ENCODE results near the gene HTT.

Gene HTT

DNA sequence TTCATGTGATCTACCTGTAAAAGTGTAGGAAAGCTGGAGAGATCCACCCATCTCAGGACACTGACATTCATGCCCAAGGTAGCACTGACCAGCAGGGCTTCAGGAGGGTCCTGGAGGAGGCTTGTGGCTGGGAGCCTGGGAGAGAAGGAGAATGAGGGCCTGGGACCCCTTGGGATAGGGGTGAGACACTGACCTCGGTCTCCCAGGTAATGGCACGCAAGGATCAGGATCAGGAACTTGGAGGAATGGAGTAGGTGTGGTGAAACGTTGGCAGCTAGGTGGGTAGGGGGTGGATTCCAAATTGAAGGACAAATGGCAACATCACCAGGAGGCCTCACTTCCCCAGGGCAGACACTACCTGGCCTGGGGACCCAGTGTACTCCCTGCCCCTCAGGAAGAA is 206.0 kb downstream of the HTT start:
- no peak for DNase-seq

DNA sequence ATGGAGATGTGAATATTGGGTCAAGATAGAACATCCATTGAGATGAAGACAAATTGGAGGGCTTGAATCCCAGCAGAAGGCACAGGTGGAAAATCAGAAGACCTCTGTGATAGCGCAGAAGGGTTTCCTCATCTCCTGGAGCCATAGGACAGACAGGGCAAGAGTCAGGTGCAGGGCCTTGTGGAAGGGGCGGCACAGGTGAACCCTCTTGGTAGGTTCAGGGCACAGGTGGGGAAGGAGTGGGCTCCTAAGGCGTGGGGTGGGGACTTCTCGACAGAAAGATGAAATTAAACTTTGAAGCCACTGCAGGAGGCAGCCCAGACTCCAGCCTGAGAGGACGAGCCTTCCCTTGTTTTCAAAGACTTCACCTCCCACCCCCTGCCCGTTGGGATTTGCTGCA is 209.0 kb downstream of the HTT start:
- DNase-seq: no peak

DNA sequence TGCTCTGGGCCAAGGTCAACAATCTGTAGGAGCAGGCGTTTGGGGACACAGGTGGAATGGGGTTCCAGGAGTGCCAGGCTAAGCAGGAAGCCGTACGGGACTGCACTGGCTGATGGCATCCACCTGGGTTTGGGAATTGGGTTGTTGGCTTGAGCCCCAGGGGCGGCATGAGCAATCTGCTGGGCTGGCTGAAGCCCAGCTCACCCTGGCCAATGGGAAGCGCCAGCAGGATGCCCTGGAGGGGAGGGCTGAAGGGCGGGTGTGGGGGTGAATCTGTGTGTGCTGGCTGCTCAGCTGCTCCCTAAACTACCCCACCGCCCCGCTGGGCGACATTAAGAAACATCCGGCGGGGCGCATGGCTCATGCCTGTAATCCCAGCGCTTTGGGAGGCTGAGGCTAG is 209.4 kb downstream of the HTT start:
- no peak for DNase-seq

DNA sequence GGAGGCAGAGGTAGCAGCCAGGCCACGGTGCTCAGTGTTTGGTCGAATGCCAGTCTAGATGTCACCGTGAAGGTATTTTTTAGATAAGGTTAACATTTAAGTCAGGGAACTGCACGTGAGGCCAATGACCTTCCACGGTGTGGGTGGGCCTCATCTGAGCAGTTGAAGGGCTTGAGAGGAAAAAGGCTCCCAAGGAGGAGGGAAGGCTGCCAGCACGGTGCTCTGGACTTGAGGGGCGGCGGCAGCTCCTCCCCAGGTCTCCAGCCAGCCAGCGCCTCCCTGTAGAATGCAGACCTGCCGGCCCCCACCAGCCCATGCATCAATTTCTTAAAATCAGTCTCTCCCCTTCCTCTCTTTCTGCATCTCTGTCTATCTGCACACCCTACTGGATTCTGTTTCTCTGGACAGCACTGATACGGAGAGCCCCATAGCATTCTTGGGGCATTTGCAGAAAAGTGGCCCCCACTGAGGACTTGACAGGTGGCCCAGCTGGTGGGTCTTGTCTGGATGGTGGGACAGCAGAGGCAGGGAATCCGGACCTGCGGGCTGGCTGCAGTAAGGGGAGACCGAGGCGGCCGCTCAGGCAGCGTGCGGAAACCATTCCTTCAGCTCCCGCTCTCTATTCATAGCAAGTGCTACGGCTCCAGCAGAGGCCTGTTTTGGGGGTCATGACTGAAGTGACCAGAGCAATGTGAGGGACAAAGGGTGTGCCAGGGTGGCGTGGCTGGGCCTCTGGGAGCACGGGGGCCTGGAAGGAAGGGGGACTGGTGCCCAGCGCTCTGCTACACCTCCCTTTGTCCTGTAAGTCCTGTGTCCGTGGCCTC is 210.5 kb downstream of the HTT start:
- DNase-seq: no peak

DNA sequence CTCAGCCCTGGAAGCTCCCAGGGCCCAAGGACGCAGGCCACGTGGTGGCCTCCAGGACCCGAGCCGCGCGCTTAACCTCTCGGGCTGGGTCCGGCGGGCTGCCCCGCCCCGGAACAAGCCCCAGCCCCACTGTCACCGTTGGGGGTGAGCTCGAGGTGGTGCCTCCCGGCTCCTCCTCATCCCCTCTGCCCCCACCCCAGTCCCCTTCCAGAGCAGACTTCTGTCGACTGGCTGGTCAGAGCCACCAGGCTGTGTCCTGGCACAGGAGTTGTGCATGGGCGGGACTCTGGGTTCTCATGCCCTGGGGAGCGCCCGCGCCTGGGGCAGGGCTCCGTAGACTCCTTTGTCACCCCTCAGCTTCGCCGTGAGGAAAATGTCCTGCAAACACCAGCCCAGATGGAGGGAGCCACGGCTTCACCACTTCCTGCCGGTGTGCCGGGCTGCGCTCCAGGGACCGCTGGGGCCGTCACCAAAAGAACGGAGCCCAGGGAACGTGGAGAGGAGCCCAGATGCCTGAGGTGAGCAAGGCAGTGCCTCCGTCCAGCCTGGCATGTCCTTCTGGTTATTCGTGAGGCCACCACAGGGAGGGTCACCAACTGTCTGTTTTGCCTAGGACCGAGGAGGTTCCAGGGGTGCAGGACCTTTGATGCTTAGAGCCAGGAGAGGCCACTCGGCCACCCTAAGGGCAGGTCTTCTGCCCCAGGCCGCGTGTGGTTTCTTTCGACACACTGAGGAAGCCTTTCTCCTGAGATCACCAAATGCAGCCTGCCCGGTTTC is 211.3 kb downstream of the HTT start:
- DNase-seq: no peak

DNA sequence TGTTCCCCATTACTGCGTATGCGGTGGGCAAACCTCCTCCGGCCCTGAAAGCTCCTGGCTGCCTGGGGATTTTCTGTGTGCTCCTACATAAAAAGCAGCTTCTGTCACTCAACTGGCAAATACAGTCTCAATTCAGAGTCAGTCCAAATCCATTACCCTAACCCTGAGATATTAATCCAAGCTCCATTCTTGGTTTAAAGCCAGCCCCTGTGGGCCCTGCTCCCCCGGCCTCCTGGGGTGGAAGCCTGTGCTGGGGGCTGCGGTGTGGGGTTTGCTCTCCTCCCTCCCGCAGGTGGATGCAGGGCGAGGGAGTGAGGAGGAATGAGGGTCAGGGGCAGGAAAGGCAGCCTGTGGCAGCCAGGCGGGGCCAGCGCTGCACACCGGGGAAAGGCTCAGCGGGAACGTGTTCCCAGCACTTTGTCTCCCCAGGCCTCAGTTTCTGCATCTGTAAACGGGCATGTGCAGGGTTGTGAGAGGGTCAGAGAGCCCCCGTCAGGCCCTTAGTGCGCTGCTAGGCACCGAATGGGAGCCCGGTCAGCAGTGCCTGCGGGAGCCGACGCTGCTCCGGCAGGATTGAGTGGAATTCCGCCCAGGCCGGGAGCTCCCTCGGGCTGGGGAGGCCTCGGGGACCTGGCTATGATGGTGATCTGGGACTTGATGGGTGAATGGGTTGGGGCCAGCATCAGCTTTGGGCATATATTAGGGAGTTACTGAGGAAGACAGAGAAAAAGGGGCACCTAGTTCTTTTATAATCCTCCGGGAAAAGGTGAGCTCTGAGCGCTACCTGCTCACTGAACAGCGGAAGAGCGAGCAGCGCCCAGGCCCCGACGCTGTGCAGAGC is 212.1 kb downstream of the HTT start:
- DNase-seq: no peak

DNA sequence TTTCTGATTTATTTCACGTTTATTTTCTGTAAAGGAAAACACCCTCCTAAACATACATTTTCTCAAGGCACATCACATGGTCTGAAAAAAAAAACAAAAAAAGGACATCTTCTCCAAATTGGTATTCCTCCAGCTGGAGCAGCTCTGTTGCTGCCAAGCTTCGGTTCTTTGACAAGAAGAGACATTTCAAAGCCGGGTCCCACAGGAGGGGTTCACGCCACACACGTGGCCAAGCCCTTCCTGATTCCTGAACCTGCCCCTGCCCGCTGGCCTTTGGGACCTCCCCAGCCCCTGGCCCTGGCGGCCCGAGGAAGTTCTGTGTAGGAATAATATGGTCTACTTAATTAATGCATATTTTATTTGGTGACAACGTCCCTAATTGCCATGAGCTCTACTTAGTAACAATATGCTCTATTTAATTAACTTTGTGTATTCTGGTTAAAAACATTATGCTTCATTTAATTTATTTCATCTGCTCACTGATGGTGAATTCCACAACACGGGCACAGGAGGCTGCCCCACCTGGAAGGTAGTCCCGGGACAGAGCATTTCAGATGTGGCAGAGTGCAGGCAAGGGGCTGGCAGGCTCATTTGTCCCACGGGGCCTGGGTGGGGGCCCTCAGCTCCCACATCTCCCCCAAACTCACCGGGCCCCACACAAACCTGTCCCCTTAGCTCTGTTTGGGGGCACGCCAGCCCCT is 212.9 kb downstream of the HTT start:
- no peak for DNase-seq

DNA sequence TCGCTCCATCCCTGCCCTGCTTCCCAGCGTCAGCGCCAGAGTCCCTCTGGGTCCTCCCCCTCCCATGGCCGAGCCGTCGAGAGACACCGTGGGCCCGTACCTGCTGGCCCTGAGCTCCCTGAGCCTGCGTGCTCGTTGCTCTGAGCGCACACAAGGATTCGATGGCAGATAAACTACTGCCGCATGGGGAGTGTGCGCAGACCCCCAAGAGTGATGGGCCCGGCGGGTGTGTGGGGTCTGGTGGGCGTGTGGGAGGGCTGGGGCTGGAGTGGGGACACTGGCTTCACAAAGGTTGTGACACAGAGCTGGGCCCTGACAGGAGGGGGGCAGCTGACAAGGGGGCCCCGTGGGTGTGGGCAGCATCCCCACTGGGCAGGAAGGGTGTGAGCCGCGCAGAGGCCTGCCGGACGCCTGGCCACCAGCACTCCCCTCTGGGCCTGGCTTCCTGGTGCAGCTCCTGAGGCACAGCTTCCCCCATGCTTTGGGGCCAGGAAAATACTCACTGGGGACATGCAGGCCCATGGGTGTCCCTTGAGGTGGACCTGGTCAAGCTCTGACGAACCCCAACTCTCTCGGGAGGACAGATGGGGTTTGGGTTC is 213.6 kb downstream of the HTT start:
- no peak for DNase-seq

DNA sequence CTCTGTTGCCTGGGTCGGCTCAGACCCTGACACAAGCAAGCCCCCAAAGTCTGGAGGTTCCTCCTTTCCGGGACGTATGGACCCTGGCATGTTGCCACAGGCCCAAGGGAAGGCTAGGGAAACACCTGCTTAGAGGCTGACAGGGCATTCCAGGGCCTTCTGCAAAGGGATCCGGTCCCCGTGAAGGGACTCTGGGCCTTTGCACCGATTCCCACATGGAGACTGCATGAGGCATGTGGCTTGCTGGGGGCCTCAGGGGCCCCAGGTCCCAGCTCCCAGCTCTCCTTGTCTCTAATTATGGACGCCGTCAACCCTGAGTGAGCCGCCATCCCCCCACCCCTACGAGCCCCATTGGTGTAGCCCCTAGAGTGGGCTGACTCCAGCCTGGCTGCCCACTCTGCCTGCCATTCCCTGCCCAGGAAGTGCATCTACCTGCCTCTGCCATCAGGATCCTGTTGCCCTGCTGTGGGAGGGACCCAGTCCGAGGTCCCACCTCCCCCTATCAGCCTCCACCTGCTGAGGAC is 214.2 kb downstream of the HTT start:
- no peak for DNase-seq

DNA sequence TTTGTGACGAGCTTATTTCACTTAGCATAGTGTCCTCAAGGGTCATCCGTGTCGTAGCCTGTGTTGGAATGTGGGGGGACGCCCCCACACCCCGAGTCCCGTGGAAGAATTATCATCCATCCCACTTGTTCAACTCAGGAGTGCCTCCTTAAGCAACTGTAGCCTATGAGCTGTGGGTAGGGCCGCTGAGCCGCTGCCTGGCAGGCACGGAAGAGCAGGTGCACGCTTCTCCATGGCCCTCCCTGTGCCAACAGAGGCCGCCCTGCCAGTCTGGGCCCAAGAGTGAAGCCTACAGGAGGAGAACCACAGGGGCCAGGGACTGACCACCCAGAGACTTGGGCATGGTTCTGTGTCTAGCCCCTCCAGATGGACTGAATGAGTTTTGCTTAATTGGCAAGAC is 216.0 kb downstream of the HTT start:
- no peak for DNase-seq

DNA sequence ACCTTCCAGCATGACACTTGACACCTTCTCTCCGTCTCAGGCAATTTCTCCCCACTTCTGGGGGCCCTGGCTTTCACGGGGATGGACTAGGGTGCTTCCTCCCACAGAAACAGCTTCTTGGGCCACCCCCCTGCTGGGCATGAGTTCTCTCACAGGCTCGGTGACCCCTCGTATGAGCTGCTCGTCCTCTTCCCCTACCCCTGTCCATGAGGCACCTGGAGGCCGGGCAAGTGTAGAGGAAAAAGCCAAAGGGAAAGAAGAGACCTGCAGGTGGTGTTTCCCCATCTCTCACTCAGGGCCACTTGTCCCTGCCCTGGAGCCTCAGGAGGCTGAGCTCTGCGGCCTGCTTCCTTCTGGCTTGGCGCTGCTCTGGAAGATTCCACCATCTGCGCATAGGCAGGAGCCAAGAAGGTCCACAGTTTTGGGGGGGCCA is 216.4 kb downstream of the HTT start:
- no peak for DNase-seq

DNA sequence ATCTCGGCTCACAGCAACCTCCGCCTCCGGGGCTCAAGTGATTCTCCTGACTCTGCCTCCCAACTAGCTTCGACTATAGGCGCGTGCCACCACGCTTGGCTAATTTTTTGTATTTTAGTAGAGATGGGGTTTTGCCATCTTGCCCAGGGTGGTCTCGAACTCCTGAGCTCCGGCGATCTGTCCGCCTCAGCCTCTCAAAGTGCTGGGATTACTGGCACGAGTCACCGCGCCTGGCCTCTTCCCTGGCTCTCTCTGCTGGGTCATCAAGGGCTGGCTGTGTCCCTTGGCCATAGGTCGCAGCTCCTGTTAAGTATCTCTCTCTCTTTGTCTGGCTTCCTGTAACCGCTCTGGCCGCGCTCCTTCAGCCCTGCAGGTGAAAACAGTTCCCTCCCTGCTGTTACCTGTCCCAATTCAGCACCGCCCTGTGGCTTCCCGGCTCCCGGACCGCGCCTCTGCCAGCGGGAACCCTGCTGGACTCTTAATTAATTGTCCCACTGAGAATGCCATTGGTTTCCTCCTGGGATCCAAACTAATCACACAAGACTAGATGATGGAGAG is 217.0 kb downstream of the HTT start:
- DNase-seq: peak; percentile 37

DNA sequence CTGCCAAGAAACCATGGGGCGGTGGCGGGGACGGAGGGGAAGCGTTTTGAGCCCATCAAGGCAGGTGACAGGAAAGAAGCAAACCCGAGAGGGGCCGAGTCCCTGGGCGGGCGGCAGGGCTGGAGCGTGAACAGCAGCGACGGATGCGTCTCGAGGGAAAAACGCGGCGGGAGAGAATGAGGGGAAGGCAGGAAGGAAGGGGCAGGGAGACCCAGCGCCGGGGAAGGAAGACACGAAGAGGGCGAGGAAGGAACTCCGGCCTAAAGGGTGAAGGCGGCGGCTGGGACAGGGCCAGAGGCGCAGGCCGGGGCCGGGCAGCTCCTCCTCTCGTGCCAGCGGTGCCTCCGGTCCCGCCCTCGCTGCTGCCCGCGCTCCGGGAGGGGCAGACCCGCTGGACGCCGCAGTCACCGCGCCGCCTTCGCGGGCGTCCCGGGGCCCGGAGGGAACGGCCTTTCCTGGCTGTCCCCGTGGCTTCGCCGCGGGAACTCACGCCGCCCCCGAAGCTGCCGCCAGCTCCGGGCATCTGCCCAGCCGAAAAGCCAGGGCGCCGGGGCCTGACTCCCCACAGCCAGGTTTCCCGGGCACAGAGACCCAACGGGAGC is 217.6 kb downstream of the HTT start:
- no peak for DNase-seq

DNA sequence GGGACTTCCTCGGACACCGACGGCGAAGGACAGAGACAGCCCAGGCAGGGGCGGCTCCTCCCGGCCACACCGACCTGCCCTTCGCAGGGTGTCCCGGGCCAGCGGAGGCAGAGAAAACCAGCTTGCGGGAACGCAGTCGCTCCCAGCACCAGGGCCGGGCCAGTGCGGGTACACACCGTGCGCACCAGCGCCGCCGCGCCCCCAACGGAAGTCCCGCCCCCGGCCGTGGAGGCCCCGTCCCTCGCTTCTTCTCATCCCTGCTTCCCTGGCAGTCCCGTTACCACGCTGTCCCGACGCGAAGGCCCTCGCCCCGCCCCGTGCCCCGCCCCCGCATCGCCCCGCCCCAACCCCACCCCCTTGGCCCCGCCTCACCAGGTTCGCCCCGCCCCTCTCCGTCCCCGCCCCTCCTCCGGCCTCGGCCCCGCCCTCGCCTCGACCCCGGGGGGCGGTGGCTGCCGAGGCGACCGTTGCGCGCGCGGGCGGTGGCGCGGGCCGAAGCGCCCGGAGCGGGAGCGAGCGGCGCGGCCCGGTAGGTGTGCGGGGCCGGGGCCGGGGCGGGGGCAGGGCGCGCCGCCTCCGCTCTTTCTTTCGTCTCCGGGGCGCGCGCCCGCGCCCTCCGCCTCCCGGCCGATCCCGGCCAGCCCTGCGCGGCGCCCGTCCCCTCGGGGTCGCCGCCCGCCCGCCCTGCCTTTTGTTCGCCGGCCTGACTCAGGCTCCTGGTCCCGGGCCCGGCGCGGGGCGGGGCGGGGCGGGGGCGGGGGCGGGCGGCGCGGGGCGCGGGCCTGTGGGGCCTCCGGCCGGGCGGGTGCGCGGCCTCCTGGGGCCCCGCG is 218.3 kb downstream of the HTT start, which contains the start of gene RGS12:
Gene RGS12 (plus strand): TSS at position 451 of the 830 bp plus-strand sequence. CDS start 23,150 bp downstream, outside the sequence.
- DNase-seq: peak; percentile 52

Measured in kidney glomerular epithelial cell (primary cell).